NCI-H774 (cell line): Measurements from ENCODE around the gene NISCH.

Experiments used
- DNase-seq: peaks from one replicate; lab custom pipeline; 2025; lab: John Stamatoyannopoulos, UW

Gene NISCH

DNA sequence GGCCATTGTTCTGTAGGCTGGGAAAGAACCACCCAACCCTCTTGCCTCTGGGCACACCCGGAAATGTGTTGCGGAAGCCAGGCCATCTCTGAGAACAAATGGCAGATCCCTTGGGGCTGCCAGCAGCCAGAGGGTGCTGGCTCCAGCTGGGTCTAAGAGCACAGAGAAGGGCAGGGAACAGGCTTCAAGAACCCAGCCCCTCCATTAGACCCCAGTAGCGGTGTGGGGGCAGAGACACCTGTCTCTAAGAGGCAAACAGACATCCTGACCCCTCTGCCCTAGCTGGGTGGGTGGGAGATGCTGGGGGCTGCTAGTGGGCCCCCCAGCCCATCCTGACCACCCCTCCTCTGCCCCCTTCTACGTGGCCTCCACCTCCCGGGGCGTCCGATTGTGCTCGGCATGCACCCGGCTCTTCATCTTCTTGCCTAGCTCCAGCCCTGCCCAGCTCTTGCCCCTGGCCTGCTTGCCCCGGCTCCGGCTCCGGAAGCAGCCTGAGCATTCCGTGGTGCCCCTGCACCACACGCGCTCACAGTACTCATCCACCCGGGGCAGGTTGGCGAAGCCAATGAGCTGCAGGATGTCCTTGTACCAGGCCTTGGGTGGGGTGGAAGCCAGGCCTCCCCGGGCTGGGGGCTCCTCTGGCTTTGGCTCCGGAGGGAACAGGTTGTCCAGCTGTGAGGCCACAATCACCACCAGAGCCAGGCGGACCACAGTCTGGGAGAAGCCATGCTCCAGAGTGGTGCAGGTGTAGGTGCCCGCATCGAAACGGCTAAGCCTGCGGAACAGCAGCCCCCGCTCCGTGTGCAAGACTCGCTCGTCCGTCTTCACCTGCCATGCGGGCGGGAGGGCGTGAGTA lies 19.9 kb upstream of the NISCH start:
- no peak for DNase-seq

GRCh38 chr3:52436500-52437149 lies 18.8 kb upstream of the NISCH start:
- DNase-seq = no peak

GRCh38 chr3:52437326-52438103 lies 17.9 kb upstream of the NISCH start:
- no peak for DNase-seq

- no peak for DNase-seq
These were observed 17.4 kb upstream of the NISCH start for GRCh38 chr3:52438104-52438376.

- DNase-seq = no peak
These were observed 16.6 kb upstream of the NISCH start for GRCh38 chr3:52438579-52439425.

GRCh38 chr3:52439426-52440248 lies 15.8 kb upstream of the NISCH start:
- DNase-seq = no peak

DNA sequence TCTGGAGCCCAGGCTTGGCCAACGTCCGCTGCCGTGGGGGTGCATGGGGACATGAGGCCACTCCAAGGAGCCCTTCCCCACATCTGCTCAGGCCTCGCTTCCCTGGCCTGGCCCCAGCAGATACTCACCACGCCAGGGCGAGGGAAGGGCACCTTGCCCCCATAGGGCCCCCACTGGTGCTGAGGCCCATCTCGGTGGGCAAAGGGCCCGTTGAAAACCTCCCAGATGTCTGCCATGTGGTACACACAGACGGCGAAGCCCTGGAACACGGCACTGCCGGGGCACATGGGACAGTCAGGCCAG lies 15.2 kb upstream of the NISCH start:
- no peak for DNase-seq

DNA sequence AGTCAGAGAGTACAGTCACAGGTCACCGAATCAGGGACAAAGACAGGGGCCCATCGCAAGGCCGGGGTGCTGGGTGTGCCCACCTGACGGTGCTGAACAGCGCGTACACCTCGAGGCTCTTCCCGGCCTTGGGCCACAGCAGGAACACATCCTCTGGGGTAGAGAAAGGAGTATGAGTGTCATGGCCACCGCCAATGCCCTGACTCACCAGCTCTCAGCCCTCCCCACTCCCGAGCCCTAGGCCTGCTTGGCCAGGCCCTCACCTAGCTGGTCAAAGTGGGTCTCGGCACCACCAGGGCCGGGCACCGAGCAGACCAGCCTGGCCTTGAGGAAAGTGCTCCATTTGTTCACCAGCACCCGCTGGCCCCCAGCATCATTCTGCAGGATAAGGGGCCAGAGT lies 14.7 kb upstream of the NISCH start:
- no peak for DNase-seq

DNA sequence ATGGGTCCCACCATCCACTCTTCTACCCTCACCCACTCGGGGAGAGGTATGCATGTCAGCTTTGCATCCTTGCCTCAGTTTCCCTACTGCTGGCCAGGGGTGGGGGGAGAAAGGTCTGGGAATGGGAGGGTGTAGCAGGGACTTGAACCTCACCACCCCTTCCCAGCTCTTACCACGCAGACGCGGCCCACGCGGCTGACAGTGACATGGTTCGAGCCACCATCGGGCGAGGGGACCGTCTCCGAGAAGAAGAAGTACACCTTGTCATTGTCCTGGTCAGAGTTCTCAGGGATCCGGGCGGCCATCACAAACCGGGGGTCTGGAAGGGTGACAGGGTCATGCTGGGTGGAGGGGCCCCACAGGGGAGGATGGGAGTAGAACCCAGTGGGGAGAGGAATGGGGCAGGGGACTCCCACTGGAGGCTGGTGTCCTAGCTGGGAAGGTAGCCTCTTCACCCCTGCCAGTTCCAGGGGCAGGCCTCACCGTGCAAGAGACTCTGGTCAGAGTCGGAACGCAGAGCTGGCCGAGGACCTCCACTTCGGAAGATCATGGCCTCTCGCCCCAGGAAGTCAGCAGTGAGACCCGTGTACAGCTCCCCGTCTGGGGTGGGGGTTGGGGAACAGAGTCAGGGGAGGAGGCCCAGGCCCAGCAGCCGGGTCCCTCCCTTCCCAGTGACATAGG lies 14.2 kb upstream of the NISCH start:
- no peak for DNase-seq

- DNase-seq = no peak
These were observed 13.6 kb upstream of the NISCH start for GRCh38 chr3:52441772-52442332.

DNA sequence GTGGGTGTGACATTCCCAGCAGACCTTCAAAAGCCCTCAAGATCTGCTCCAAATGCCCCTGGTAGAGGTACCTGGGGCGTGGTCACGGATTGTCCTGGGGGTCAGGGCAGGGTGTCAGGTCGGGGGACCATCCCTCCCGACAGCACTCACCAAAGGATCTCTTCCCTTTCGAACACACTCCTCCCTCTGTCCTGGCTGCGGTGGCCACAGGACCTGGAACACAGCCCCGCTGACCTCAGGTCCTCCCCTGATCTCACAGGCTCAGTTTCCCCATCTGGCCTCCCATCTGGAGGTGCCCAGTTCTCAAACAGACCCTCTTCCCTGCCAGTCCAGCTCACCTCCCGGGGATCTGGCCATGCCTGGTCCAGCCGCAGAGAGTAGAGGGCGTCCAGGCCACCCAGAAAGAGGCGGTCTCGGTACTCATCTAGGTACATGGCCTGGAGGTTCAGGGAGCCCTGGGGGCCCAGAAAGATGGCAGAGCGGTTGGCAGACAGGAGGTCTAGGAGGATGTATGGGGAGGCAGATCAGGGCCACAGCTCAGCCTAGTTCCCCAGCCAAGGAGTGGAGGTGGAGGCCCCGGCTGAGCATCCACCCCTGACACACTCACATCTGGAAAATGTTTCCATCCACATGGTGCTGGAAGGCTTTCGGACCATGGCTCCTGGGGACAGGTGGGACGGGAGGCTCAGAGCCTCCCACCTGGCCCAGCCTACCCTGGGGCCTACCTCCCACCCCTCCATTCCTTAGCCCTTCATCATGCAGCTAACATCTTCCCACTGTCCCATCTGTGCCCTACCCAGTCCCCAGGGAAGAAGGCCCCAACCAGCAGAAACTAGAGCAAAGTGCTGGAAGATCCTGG lies 12.8 kb upstream of the NISCH start:
- no peak for DNase-seq

GRCh38 chr3:52443268-52443610 lies 12.2 kb upstream of the NISCH start:
- no peak for DNase-seq

GRCh38 chr3:52443791-52444687 lies 11.4 kb upstream of the NISCH start:
- no peak for DNase-seq

DNA sequence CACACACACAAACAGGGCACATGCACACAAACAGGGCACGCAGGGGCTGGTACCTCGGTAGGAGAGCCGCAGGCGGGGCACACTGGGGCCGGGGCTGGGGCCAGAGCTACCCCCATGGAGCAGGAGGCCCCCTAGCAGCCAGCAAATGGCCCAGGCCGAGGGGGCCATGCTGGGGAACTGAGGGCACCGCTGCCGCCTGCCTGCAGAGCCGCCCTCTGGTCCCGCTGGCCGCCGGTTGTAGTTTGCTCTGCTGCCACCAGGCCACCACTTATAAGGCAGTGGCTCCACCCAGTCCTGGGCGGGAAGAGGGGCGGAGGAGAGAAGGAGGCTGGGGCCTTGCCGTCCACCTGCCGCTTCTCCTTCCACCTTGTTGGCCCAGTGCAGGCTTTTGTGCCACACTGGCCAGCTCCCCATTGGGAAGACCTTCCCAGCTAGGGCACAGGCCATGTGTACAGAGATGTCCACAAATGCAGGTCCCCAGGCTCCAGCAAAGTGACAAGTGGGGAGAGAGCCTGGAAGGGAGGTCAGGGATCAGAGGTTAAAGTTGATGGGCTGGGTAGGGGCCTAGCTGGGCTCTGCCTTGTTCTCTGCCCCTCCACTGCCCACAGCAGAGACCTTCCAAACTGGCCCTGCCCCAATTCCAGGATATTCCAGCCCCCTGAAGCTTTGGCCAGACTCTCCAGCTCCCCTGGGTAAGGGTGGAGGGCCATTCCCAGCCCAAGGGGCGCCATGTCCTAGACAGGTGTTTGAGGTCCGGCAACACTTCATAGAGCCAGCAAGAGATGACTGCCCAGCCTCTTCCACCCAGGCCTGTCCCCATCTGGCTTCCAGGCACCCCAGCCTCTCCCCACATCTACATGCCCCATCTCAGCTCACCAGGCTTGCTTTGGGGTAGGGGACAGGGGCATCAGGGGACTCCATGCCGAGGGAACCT lies 10.3 kb upstream of the NISCH start, which contains the start of gene SEMA3G:
Gene SEMA3G, minus strand, starts transcription at position 244 of the 934 bp plus-strand sequence. Its CDS starts 76 bp downstream, at position 168.
- DNase-seq = peak; percentile 22

DNA sequence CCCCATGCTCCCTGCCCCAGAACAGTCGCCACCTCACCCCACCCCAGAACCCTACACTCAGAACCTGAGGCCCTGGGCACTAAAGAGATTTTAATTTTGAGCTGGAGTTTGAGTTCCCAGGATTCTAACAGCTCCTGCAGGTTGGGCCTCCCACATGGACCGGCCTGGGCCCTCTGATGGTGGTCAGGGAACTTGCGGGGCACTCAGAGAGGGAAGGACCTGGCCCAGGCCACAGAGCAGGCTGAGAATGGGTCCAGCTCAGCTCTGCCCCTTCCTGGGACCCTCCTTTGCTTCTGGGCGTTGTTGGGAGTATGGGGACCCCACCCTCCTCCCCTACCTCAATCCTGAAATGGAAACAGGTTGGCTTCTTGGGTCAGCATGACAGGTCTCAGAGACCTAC lies 9.4 kb upstream of the NISCH start:
- no peak for DNase-seq

DNA sequence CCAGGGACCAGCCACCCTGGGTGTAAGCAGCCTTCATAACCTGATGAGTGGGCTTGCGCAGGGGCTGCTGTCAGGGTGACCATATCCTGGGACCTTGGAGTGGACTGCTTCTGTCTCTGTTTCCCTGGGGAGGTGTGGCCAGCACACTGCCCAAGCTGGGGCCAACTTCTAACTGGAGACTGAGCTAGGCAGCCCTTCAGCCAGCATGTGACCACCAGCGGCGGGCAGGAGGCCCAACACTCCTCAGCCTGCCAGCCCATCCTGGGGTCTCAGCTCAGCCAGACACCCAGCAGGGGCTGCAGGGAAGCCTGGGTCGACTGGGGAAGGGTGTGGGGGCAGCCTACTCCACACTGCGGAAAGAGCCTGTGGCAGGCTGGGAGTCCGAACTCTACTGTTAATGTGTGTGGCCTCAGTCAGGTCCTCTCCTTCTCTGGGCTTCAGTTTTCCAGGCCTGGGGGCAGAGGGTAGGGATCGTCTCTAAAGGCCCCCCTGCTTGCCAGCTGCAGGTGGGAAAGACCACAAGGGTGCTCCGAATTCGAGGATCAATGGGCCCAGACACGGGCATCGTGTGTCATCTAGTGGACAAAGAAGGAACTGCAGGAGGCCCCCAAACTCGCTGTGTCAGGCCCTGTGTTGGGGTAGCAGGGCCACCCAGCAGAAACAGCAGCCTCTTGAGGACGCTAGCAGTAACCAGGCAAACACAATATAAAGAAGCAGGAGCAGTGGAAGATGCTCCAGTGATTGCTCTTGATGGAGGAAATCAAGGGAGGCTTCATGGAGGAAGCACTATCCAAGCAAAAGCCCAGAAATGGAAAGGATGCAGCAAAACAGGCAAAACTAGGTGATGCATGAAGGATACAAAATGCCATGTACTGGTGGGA lies 8.5 kb upstream of the NISCH start:
- DNase-seq = peak; percentile 2
